Measurements from ENCODE around the gene TMEM117.

TMEM117 gene

DNA sequence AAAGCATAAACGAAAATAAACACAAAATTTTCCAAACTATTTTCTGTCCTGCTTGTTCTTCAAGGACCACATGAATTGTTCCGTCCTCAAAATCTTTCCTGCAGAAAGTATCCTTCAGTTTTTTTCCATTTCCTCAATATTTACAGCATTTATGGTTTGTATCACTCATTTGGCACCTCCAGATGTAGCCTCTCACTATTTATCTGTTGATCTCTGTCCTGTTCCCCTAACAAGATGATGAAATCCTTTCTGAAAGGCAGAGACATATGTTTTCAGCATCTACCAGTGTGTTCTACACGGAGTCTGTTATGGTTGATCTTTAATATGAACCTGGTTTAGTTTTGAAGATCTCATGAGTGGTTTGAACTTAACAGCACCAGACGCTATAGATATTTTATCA is 550.1 kb downstream of the TMEM117 start:
- no peaks in the 10 kb centered on the region for H4K20me1 ChIP-seq (ENCODE audit: control insufficient read depth, insufficient read depth, low read depth, low read length)
- no peak overlapping the region for H3K4me3 ChIP-seq (ENCODE audit: low read length)
- H3K9me3 ChIP-seq (ENCODE audit: control insufficient read depth, insufficient read depth, low read length): no peaks in the 10 kb centered on the region
- H3K9me2 ChIP-seq (replicated peaks; ENCODE audit: control insufficient read depth, low read length): no peaks in the 10 kb centered on the region
- H3K79me2 ChIP-seq (ENCODE audit: control insufficient read depth, low read length): no peaks in the 10 kb centered on the region
- no peak overlapping the region for H3K4me2 ChIP-seq (ENCODE audit: low read length)
- H3K36me3 ChIP-seq (ENCODE audit: control insufficient read depth, low read length): no peaks in the 10 kb centered on the region
- no peak overlapping the region for H3K27ac ChIP-seq (ENCODE audit: low read depth, low read length)
- no peaks in the 10 kb centered on the region for H3K27me3 ChIP-seq (ENCODE audit: control insufficient read depth, low read length)
- no peaks in the 10 kb centered on the region for H3F3A ChIP-seq (ENCODE audit: control insufficient read depth, insufficient read depth)
- TF ChIP-seq, protein P1, sequence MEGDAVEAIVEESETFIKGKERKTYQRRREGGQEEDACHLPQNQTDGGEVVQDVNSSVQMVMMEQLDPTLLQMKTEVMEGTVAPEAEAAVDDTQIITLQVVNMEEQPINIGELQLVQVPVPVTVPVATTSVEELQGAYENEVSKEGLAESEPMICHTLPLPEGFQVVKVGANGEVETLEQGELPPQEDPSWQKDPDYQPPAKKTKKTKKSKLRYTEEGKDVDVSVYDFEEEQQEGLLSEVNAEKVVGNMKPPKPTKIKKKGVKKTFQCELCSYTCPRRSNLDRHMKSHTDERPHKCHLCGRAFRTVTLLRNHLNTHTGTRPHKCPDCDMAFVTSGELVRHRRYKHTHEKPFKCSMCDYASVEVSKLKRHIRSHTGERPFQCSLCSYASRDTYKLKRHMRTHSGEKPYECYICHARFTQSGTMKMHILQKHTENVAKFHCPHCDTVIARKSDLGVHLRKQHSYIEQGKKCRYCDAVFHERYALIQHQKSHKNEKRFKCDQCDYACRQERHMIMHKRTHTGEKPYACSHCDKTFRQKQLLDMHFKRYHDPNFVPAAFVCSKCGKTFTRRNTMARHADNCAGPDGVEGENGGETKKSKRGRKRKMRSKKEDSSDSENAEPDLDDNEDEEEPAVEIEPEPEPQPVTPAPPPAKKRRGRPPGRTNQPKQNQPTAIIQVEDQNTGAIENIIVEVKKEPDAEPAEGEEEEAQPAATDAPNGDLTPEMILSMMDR (IDR thresholded peaks at IDR 0.05; ENCODE audit: low read depth, low read length, poor library complexity, severe bottlenecking): no peak
- no peak for TF ChIP-seq EZH2phosphoT487 (IDR thresholded peaks at IDR 0.05; ENCODE audit: borderline replicate concordance, low read length)
- H3K4me1 ChIP-seq (ENCODE audit: control insufficient read depth, low read length): no peaks in the 10 kb centered on the region

DNA sequence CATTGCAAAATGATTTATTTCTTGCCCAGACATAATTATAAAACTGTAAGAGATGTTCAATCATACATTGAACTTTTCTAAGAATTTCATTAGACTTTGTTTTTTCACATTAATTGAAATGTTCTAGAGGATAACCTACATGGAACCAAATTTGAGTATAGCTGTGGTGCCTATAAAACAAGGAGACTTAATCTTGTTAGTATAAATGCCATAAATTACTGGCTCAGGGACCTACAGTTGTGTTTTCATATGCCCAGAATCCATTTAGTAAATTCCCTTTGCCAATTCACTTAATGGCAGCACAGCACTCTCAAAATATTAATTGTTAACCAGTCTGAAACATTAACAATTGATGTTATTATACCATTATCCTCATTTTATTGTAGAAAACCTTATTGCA is 551.7 kb downstream of the TMEM117 start:
- H3K36me3 ChIP-seq (ENCODE audit: control insufficient read depth, low read length): no peaks in the 10 kb centered on the region
- TF ChIP-seq, protein P1 (IDR thresholded peaks at IDR 0.05; ENCODE audit: low read depth, low read length, poor library complexity, severe bottlenecking): no peak
- TF ChIP-seq EZH2phosphoT487 (IDR thresholded peaks at IDR 0.05; ENCODE audit: borderline replicate concordance, low read length): no peak

DNA sequence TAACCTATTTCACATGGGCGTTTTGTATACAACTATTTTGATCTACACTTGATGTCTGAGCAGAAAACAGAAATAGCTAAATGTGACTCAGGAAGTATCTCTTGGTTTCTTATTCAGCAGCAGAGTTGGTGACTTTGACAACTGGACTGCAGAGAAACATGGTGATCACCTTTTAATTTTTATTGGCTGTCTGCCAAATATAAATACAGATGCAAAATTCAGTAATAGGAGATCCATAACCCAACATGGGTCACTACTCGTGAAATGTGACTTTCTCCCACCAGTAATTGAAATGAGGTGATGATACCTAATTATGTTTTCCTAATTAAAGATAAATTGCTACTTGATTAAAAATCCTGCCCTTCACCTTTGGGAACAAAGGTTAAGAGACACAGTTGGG is 553.2 kb downstream of the TMEM117 start:
- Histone ChIP-seq H3K9me3 (ENCODE audit: control insufficient read depth, insufficient read depth, low read length) (no peaks in the 10 kb centered on the region), H3K27me3 (ENCODE audit: control insufficient read depth, low read length) (no peaks in the 10 kb centered on the region), H3K36me3 (ENCODE audit: control insufficient read depth, low read length) (no peaks in the 10 kb centered on the region), H3K79me2 (ENCODE audit: control insufficient read depth, low read length) (no peaks in the 10 kb centered on the region), H4K20me1 (ENCODE audit: control insufficient read depth, insufficient read depth, low read depth, low read length) (no peaks in the 10 kb centered on the region), H3K4me2 (ENCODE audit: low read length) (no peak overlapping the region), H3K4me3 (ENCODE audit: low read length) (no peak overlapping the region), H3F3A (ENCODE audit: control insufficient read depth, insufficient read depth) (no peaks in the 10 kb centered on the region), H3K4me1 (ENCODE audit: control insufficient read depth, low read length) (no peaks in the 10 kb centered on the region), H3K9me2 (replicated peaks; ENCODE audit: control insufficient read depth, low read length) (no peaks in the 10 kb centered on the region), H3K27ac (ENCODE audit: low read depth, low read length) (no peak overlapping the region)
- TF ChIP-seq, protein P1 (IDR thresholded peaks at IDR 0.05; ENCODE audit: low read depth, low read length, poor library complexity, severe bottlenecking): no peak
- TF ChIP-seq EZH2phosphoT487 (IDR thresholded peaks at IDR 0.05; ENCODE audit: borderline replicate concordance, low read length): no peak

More for the DNA sequence above, 551.7 kb downstream of the TMEM117 start:
- Histone ChIP-seq H3K9me3 (ENCODE audit: control insufficient read depth, insufficient read depth, low read length) (no peaks in the 10 kb centered on the region), H3F3A (ENCODE audit: control insufficient read depth, insufficient read depth) (no peaks in the 10 kb centered on the region), H3K9me2 (replicated peaks; ENCODE audit: control insufficient read depth, low read length) (no peaks in the 10 kb centered on the region), H3K27me3 (ENCODE audit: control insufficient read depth, low read length) (no peaks in the 10 kb centered on the region), H3K4me3 (ENCODE audit: low read length) (no peak overlapping the region), H3K27ac (ENCODE audit: low read depth, low read length) (no peak overlapping the region), H3K4me2 (ENCODE audit: low read length) (no peak overlapping the region), H4K20me1 (ENCODE audit: control insufficient read depth, insufficient read depth, low read depth, low read length) (no peaks in the 10 kb centered on the region), H3K4me1 (ENCODE audit: control insufficient read depth, low read length) (no peaks in the 10 kb centered on the region), H3K79me2 (ENCODE audit: control insufficient read depth, low read length) (no peaks in the 10 kb centered on the region)

DNA sequence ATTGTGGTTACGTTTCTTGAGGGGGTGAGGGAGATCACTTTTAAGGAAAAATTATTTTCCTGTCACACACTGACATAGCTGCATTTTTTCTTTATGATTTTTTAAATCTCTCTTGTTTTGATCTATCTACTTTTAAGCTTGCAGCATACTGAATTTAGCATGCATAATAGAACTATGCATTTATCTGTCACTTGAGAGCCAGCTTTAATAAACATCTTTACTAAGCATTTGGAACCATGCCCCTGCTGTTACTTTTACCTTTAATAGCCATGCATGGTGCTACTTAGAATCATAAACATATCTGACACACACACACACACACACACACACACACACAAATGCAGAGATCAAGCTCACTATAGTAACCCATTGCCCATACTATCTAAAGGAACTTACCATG is 554.0 kb downstream of the TMEM117 start:
- Histone ChIP-seq H3K9me2 (replicated peaks; ENCODE audit: control insufficient read depth, low read length) (no peaks in the 10 kb centered on the region), H3F3A (ENCODE audit: control insufficient read depth, insufficient read depth) (no peaks in the 10 kb centered on the region), H4K20me1 (ENCODE audit: control insufficient read depth, insufficient read depth, low read depth, low read length) (no peaks in the 10 kb centered on the region), H3K4me1 (ENCODE audit: control insufficient read depth, low read length) (no peaks in the 10 kb centered on the region), H3K27me3 (ENCODE audit: control insufficient read depth, low read length) (no peaks in the 10 kb centered on the region), H3K79me2 (ENCODE audit: control insufficient read depth, low read length) (no peaks in the 10 kb centered on the region), H3K4me3 (ENCODE audit: low read length) (no peak overlapping the region), H3K36me3 (ENCODE audit: control insufficient read depth, low read length) (no peaks in the 10 kb centered on the region), H3K27ac (ENCODE audit: low read depth, low read length) (no peak overlapping the region), H3K9me3 (ENCODE audit: control insufficient read depth, insufficient read depth, low read length) (no peaks in the 10 kb centered on the region), H3K4me2 (ENCODE audit: low read length) (no peak overlapping the region)
- TF ChIP-seq, protein P1 (IDR thresholded peaks at IDR 0.05; ENCODE audit: low read depth, low read length, poor library complexity, severe bottlenecking): no peak
- TF ChIP-seq EZH2phosphoT487 (IDR thresholded peaks at IDR 0.05; ENCODE audit: borderline replicate concordance, low read length): no peak
